ENCODE measurements around the gene KLHL7. TPM values are rescaled to one million over a fixed set of nuclear protein-coding genes. Genes with fewer than 3 reads are reported as not detected.
A peak's percentile ranks its signal among the peaks of the same experiment; 100 is the strongest.

Gene KLHL7
- total RNA-seq, 4 donors from 2014 or later: 20.4 to 36.2 (median 30.8) TPM

GRCh38 chr7:23212841-23213240, 107.3 kb downstream of the KLHL7 start:
- 81% methylated on average over 4 of the region's 4 CpGs for WGBS
- DNase-seq (ENCODE audit: extremely low spot score): peak; percentile 7
- intact Hi-C loops (cut with DNase I): no loop called here
- TF ChIP-seq EP300 (IDR thresholded peaks at IDR 0.05) (no peak), CTCF (IDR thresholded peaks at IDR 0.05) (no peak), POLR2AphosphoS5 (IDR thresholded peaks at IDR 0.05) (no peak), POLR2A (IDR thresholded peaks at IDR 0.05; ENCODE audit: low read depth) (no peak)
- Histone ChIP-seq H3K9me3 (no peaks in the 10 kb centered on the region), H3K4me1 (no peaks in the 10 kb centered on the region), H3K27me3 (peaks cover 0 to 5% (median 0%) of the 10 kb centered on the region in 4 donors), H3K36me3 (no peaks in the 10 kb centered on the region), H3K27ac (replicated peaks in 1 of 4) (no peak overlapping the region), H3K4me3 (no peak overlapping the region)

- Histone ChIP-seq H3K27ac (replicated peaks in 1 of 4) (no peak overlapping the region), H3K9me3 (no peaks in the 10 kb centered on the region), H3K4me3 (no peak overlapping the region), H3K4me1 (no peaks in the 10 kb centered on the region), H3K36me3 (no peaks in the 10 kb centered on the region), H3K27me3 (peaks cover 0 to 5% (median 0%) of the 10 kb centered on the region in 4 donors)
- peak; percentile 85 for DNase-seq (ENCODE audit: extremely low spot score)
- intact Hi-C loops (cut with DNase I): no loop called here
- 95% methylated on average over 11 of the region's 11 CpGs for WGBS
- no peak for TF ChIP-seq POLR2A (IDR thresholded peaks at IDR 0.05; ENCODE audit: low read depth)
- TF ChIP-seq CTCF (IDR thresholded peaks at IDR 0.05): no peak
These were observed 108.2 kb downstream of the KLHL7 start for GRCh38 chr7:23213755-23214154.

GRCh38 chr7:23214423-23214822, 108.8 kb downstream of the KLHL7 start:
- H3K36me3 ChIP-seq: no peaks in the 10 kb centered on the region
- H3K27ac ChIP-seq (replicated peaks in 1 of 4): no peak overlapping the region
- H3K4me3 ChIP-seq: no peak overlapping the region
- TF ChIP-seq POLR2A (IDR thresholded peaks at IDR 0.05; ENCODE audit: low read depth) (no peak), POLR2AphosphoS5 (IDR thresholded peaks at IDR 0.05) (no peak), CTCF (IDR thresholded peaks at IDR 0.05) (no peak), EP300 (IDR thresholded peaks at IDR 0.05) (no peak)
- WGBS: 98% methylated on average over 5 of the region's 5 CpGs
- H3K4me1 ChIP-seq: no peaks in the 10 kb centered on the region
- peaks cover 0 to 5% (median 0%) of the 10 kb centered on the region in 4 donors for H3K27me3 ChIP-seq
- DNase-seq (ENCODE audit: extremely low spot score): peak; percentile 60
- intact Hi-C loops (cut with DNase I): no loop called here
- no peaks in the 10 kb centered on the region for H3K9me3 ChIP-seq

GRCh38 chr7:23214938-23215337, 109.4 kb downstream of the KLHL7 start:
- no peaks in the 10 kb centered on the region for H3K9me3 ChIP-seq
- no peak overlapping the region for H3K27ac ChIP-seq (replicated peaks in 1 of 4)
- DNase-seq (ENCODE audit: extremely low spot score): no peak
- no peak overlapping the region for H3K4me3 ChIP-seq
- H3K4me1 ChIP-seq: no peaks in the 10 kb centered on the region
- WGBS: 96% methylated on average over 6 of the region's 6 CpGs
- H3K27me3 ChIP-seq: peaks cover 0 to 2% (median 0%) of the 10 kb centered on the region in 4 donors
- intact Hi-C loops (cut with DNase I): no loop called here
- TF ChIP-seq EP300 (IDR thresholded peaks at IDR 0.05): no peak
- TF ChIP-seq POLR2AphosphoS5 (IDR thresholded peaks at IDR 0.05): no peak
- no peak for TF ChIP-seq CTCF (IDR thresholded peaks at IDR 0.05)
- no peak for TF ChIP-seq POLR2A (IDR thresholded peaks at IDR 0.05; ENCODE audit: low read depth)
- no peaks in the 10 kb centered on the region for H3K36me3 ChIP-seq

- Histone ChIP-seq H3K4me3 (no peak overlapping the region), H3K27ac (replicated peaks in 1 of 4) (no peak overlapping the region), H3K36me3 (no peaks in the 10 kb centered on the region), H3K4me1 (no peaks in the 10 kb centered on the region), H3K27me3 (no peaks in the 10 kb centered on the region), H3K9me3 (no peaks in the 10 kb centered on the region)
- intact Hi-C loops (cut with DNase I): no loop called here
- DNase-seq (ENCODE audit: extremely low spot score): peak; percentile 92
- 63% methylated on average over 2 of the region's 2 CpGs for WGBS
- TF ChIP-seq POLR2A (IDR thresholded peaks at IDR 0.05; ENCODE audit: low read depth) (no peak), POLR2AphosphoS5 (IDR thresholded peaks at IDR 0.05) (no peak), CTCF (IDR thresholded peaks at IDR 0.05) (no peak), EP300 (IDR thresholded peaks at IDR 0.05) (no peak)
These were observed 110.4 kb downstream of the KLHL7 start for GRCh38 chr7:23216021-23216420.
